Esophagus squamous epithelium (tissue), 5 donors: Measurements from ENCODE around the gene SBF1. TPM values are rescaled to one million over a fixed set of nuclear protein-coding genes. Genes with fewer than 3 reads are reported as not detected.

Experiments used
- DNase-seq: peaks from one replicate; lab custom pipeline; 2025; lab: John Stamatoyannopoulos, UW
- H3K27ac ChIP-seq, 4 donors: fragments of 200-600 bp; sonication (generic); one replicate each; pipeline ENCODE4 v1.5.1; 2016 to 2019; ENCODE audit warnings: mild to moderate bottlenecking in 1 of 4
- H3K27me3 ChIP-seq, 4 donors: fragments of 200-600 bp; sonication (generic); 1 replicate in 3 of 4; 2 replicates in 1 of 4; pipeline versions ENCODE4 v1.5.1 to v1.6.0; 2017 to 2021; ENCODE audit warnings: antibody characterized with exemption in 1 of 4
- H3K36me3 ChIP-seq, 3 donors: fragments of 200-600 bp; sonication (generic); one replicate each; pipeline ENCODE4 v1.5.1; 2016 to 2019
- H3K4me1 ChIP-seq, 3 donors: fragments of 200-600 bp; sonication (generic); one replicate each; pipeline ENCODE4 v1.5.1; 2017 to 2019
- H3K4me3 ChIP-seq, 4 donors: fragments of 200-600 bp; sonication (generic); 1 replicate in 3 of 4; 2 replicates in 1 of 4; pipeline ENCODE4 v1.5.1; 2016 to 2019; ENCODE audit warnings: mild to moderate bottlenecking in 2 of 4, moderate library complexity in 1 of 4
- H3K9me3 ChIP-seq, 3 donors: fragments of 200-600 bp; sonication (generic); one replicate each; pipeline ENCODE4 v1.5.1; 2016 to 2019
- CTCF ChIP-seq, 6 experiments: fragments of 450-650 bp in 4 of 6; fragments of 200-600 bp in 2 of 6; sonication (generic) in 2 of 6; IDR thresholded peaks; one replicate each; pipeline ENCODE4 v1.5.1; 2016 to 2019; ENCODE audit warnings: antibody characterized with exemption in 6 of 6, mild to moderate bottlenecking in 4 of 6, moderate library complexity in 4 of 6
- POLR2A ChIP-seq, 4 donors: fragments of 450-650 bp; IDR thresholded peaks; one replicate each; pipeline ENCODE4 v1.6.1; 2017; ENCODE audit warnings: antibody characterized with exemption in 4 of 4, mild to moderate bottlenecking in 4 of 4, moderate library complexity in 3 of 4
- WGBS, 2 donors: methylation state at CpG; one replicate each; pipeline ENCODE4 v1.1.5; 2018; 5-methylcytosine and 5-hydroxymethylcytosine counted together
- intact Hi-C: fragments of 100-400 bp; cut with DNase I; formaldehyde crosslinking; loops from one replicate; pipeline ENCODE4 v1.15.0; 2022
- total RNA-seq, 4 donors: library from RNA; depleted of rRNA; stranded (reverse); fragments of >200 nt; gene quantifications; one replicate each; pipeline ENCODE4 v1.1.0, GENCODE V29; 2016
- donor health status: DM: yes; HTN: yes; CAD: no.

Gene SBF1
- total RNA-seq, 4 donors from 2014 or later: 38.3 to 92.0 (median 63.4) TPM

- H3K4me3 ChIP-seq: no peak overlapping the region
- intact Hi-C loops: no loop called here
- TF ChIP-seq CTCF (IDR thresholded peaks at IDR 0.05) (no peak), POLR2A (IDR thresholded peaks at IDR 0.05) (no peak)
- peaks cover 0 to 42% (median 0%) of the 10 kb centered on the region in 4 donors for H3K27me3 ChIP-seq
- H3K4me1 ChIP-seq: peaks cover 0 to 8% (median 0%) of the 10 kb centered on the region in 3 donors
- H3K9me3 ChIP-seq: no peaks in the 10 kb centered on the region
- DNase-seq: no peak
- no peak overlapping the region for H3K27ac ChIP-seq
- 51 to 65% methylated on average over 27 of the region's 27 CpGs for WGBS, 2 donors
- no peaks in the 10 kb centered on the region for H3K36me3 ChIP-seq
Measured at GRCh38 chr22:50490531-50491308, 15.9 kb upstream of the SBF1 start.

- Histone ChIP-seq H3K4me1 (peaks cover 0 to 8% (median 0%) of the 10 kb centered on the region in 3 donors), H3K27me3 (peaks cover 0 to 53% (median 0%) of the 10 kb centered on the region in 4 donors), H3K4me3 (no peak overlapping the region), H3K27ac (no peak overlapping the region), H3K9me3 (no peaks in the 10 kb centered on the region), H3K36me3 (no peaks in the 10 kb centered on the region)
- 20 to 71% methylated on average over 1 to 14 of the region's 31 CpGs for WGBS, 2 donors
- no peak for DNase-seq
- TF ChIP-seq POLR2A (IDR thresholded peaks at IDR 0.05) (no peak), CTCF (IDR thresholded peaks at IDR 0.05) (no peak)
- intact Hi-C loops: loop anchor here (5.0 kb wide), 1 partner anchor 117 kb away; no protein-coding TSS in a partner anchor
Measured at GRCh38 chr22:50489363-50490243, 14.8 kb upstream of the SBF1 start.

GRCh38 chr22:50488886-50489285 is 14.1 kb upstream of the SBF1 start:
- Histone ChIP-seq H3K4me3 (no peak overlapping the region), H3K36me3 (no peaks in the 10 kb centered on the region), H3K4me1 (peaks cover 0 to 8% (median 0%) of the 10 kb centered on the region in 3 donors), H3K27me3 (peaks cover 0 to 61% (median 0%) of the 10 kb centered on the region in 4 donors), H3K27ac (no peak overlapping the region), H3K9me3 (no peaks in the 10 kb centered on the region)
- no peak for TF ChIP-seq CTCF (IDR thresholded peaks at IDR 0.05)
- TF ChIP-seq POLR2A (IDR thresholded peaks at IDR 0.05): no peak
- no peak for DNase-seq
- WGBS, 2 donors: 83 to 96% methylated on average over 7 to 15 of the region's 19 CpGs
- intact Hi-C loops: loop anchor here (5.0 kb wide), 1 partner anchor 117 kb away; no protein-coding TSS in a partner anchor

GRCh38 chr22:50488006-50488677 is 13.3 kb upstream of the SBF1 start:
- H3K27me3 ChIP-seq: peaks cover 0 to 68% (median 0%) of the 10 kb centered on the region in 4 donors
- DNase-seq: no peak
- peaks cover 0 to 8% (median 0%) of the 10 kb centered on the region in 3 donors for H3K4me1 ChIP-seq
- TF ChIP-seq POLR2A (IDR thresholded peaks at IDR 0.05) (no peak), CTCF (IDR thresholded peaks at IDR 0.05) (no peak)
- H3K4me3 ChIP-seq: no peak overlapping the region
- H3K36me3 ChIP-seq: no peaks in the 10 kb centered on the region
- H3K9me3 ChIP-seq: no peaks in the 10 kb centered on the region
- no peak overlapping the region for H3K27ac ChIP-seq
- 60% methylated on average over 3 of the region's 18 CpGs; no CpG with 5 or more reads in 1 of the 2 donors for WGBS, 2 donors
- intact Hi-C loops: loop anchor here (5.0 kb wide), 1 partner anchor 116 kb away; no protein-coding TSS in a partner anchor
